Left lung (tissue), 14 donors: ENCODE results near the gene PPM1J. TPM values are rescaled to one million over a fixed set of nuclear protein-coding genes. Genes with fewer than 3 reads are reported as not detected.

Experiments used
- ATAC-seq: fragments of 200-7000 bp; cut with Tn5 transposase; one replicate; pipeline ENCODE4 v1.9.1; 2020; ENCODE audit warnings: moderate library complexity
- DNase-seq, 4 donors: peaks; one replicate each; pipeline ENCODE4 v3.0.0-alpha.2; 2013 to 2020
- H3K27ac ChIP-seq, 2 donors: fragments of 200-600 bp; sonication (generic) in 1 of 2; one replicate each; pipeline versions ENCODE4 v1.5.0 to v1.8.0; 2020 to 2021
- H3K27me3 ChIP-seq, 2 donors: fragments of 200-600 bp; sonication (generic) in 1 of 2; one replicate each; pipeline versions ENCODE4 v1.5.0 to v1.8.0; 2020 to 2021
- H3K36me3 ChIP-seq, 2 donors: fragments of 200-600 bp; sonication (generic) in 1 of 2; one replicate each; pipeline versions ENCODE4 v1.5.0 to v1.8.0; 2020 to 2021
- H3K4me1 ChIP-seq, 2 donors: fragments of 200-600 bp; one replicate each; pipeline ENCODE4 v1.8.0; 2021
- H3K4me3 ChIP-seq, 2 donors: fragments of 200-600 bp; sonication (generic) in 1 of 2; one replicate each; pipeline versions ENCODE4 v1.5.0 to v1.8.0; 2020 to 2021; ENCODE audit warnings: mild to moderate bottlenecking in 1 of 2
- H3K9me3 ChIP-seq, 2 donors: fragments of 200-600 bp; sonication (generic) in 1 of 2; one replicate each; pipeline versions ENCODE4 v1.5.0 to v1.8.0; 2020 to 2021
- CTCF ChIP-seq, 2 donors: fragments of 200-600 bp; sonication (generic) in 1 of 2; IDR thresholded peaks; one replicate each; pipeline versions ENCODE4 v1.5.0 to v1.8.0; 2021; ENCODE audit warnings: antibody characterized with exemption in 2 of 2
- intact Hi-C, 2 donors: fragments of 100-400 bp; cut with DNase I; formaldehyde crosslinking; loops; one replicate each; pipeline versions ENCODE4 v1.11.2 to v1.14.2; 2022
- long read RNA-seq, 12 donors: library from polyadenylated mRNA in 2 of 12; unstranded in 2 of 12; transcript quantifications; one replicate each; pipeline ENCODE4 v2.0.0 and lab custom pipeline, GENCODE V29; 2019 to 2026
- polyA plus RNA-seq, 6 donors: library from polyadenylated mRNA; unstranded; fragments of 120-200 nt; gene quantifications; one replicate each; pipeline ENCODE4 v1.2.1, GENCODE V29; 2013; ENCODE audit not compliant: insufficient read length in 6 of 6
- total RNA-seq, 2 donors: library from RNA; stranded (reverse); fragmentation: NEBNext Ultra II Directional; extraction: Animal tissue kit (Norgen Biotek cat#: 25700); gene quantifications; one replicate each; pipeline ENCODE4 v1.2.1, GENCODE V29; 2021
- donor health status: DM: no; HTN: yes; CAD: no.
- donor health status: DM: no; HTN: no; CAD: no.

Gene PPM1J
- total RNA-seq: under 1 TPM; 0.76 to 0.93 TPM
- polyA plus RNA-seq: under 1 TPM; 0.47 to 0.72 (median 0.62) TPM
- long read RNA-seq, donor 1, partial matches to known transcripts: 0 of 1 reads
- long read RNA-seq, donor 1, other reads (novel, unspliced or antisense): 0 of 1 reads
- long read RNA-seq, donor 2: 0 reads
- long read RNA-seq, donor 3: 0 reads
- long read RNA-seq, donor 4, partial matches to known transcripts: 0 of 1 reads
- long read RNA-seq, donor 4, other reads (novel, unspliced or antisense): 1 of 1 reads
- long read RNA-seq, donor 5: 0 reads
- long read RNA-seq, donor 6: 0 reads
- long read RNA-seq, donor 7: 0 reads
- long read RNA-seq, donor 8: 0 reads
- long read RNA-seq, donor 9: 0 reads
- long read RNA-seq, donor 10, partial matches to known transcripts: 0 of 2 reads
- long read RNA-seq, donor 10, other reads (novel, unspliced or antisense): 0 of 2 reads
- long read RNA-seq, donor 11: 0 reads
- long read RNA-seq, donor 12: 0 reads

- intact Hi-C loops: loop anchor here in 1 of 2 donors (5.0 kb wide), 1 partner anchor 87 kb away; no protein-coding TSS in a partner anchor
- peaks cover 13 to 37% of the 10 kb centered on the region in 2 donors for H3K4me1 ChIP-seq
- H3K9me3 ChIP-seq: no peaks in the 10 kb centered on the region
- peak within 1 kb of the TSS; percentile 56 to 67 for H3K4me3 ChIP-seq
- peak within 1 kb of the TSS in 1 of 2 donors; percentile 58 for H3K27ac ChIP-seq
- peaks cover 0 to 38% of the 10 kb centered on the region in 2 donors for H3K27me3 ChIP-seq
- peak; percentile 91 for ATAC-seq
- TF ChIP-seq CTCF (IDR thresholded peaks at IDR 0.05): no peak
- H3K36me3 ChIP-seq: no peaks in the 10 kb centered on the region
- peak; percentile 75 to 100 (median 94) for DNase-seq
Observed at GRCh38 chr1:112715264-112716053, at the start of gene PPM1J. Gene PPM1J (minus strand): TSS chr1:112715332. CDS start chr1:112715301, 31 bp downstream.

- H3K27ac ChIP-seq: no peak overlapping the region
- H3K36me3 ChIP-seq: no peaks in the 10 kb centered on the region
- TF ChIP-seq CTCF (IDR thresholded peaks at IDR 0.05): no peak
- no peak overlapping the region for H3K4me3 ChIP-seq
- intact Hi-C loops: no loop called here
- DNase-seq: peak in 2 of 4 donors; percentile 38 to 49
- H3K9me3 ChIP-seq: no peaks in the 10 kb centered on the region
- peaks cover 0 to 3% of the 10 kb centered on the region in 2 donors for H3K27me3 ChIP-seq
- peak; percentile 88 for ATAC-seq
- peaks cover 0 to 7% of the 10 kb centered on the region in 2 donors for H3K4me1 ChIP-seq
Observed at GRCh38 chr1:112762541-112763500, 47.7 kb upstream of the PPM1J start.

- ATAC-seq (peak; percentile 74), DNase-seq (no peak)
- Histone ChIP-seq H3K27me3 (peaks cover 0 to 10% of the 10 kb centered on the region in 2 donors), H3K4me1 (peaks cover 0 to 7% of the 10 kb centered on the region in 2 donors), H3K36me3 (no peaks in the 10 kb centered on the region), H3K4me3 (no peak overlapping the region), H3K27ac (no peak overlapping the region), H3K9me3 (no peaks in the 10 kb centered on the region)
- intact Hi-C loops: no loop called here
- no peak for TF ChIP-seq CTCF (IDR thresholded peaks at IDR 0.05)
Observed at GRCh38 chr1:112761714-112762480, 46.8 kb upstream of the PPM1J start.

- peaks cover 0 to 10% of the 10 kb centered on the region in 2 donors for H3K27me3 ChIP-seq
- H3K36me3 ChIP-seq: no peaks in the 10 kb centered on the region
- H3K9me3 ChIP-seq: no peaks in the 10 kb centered on the region
- intact Hi-C loops: no loop called here
- H3K4me1 ChIP-seq: peaks cover 0 to 7% of the 10 kb centered on the region in 2 donors
- no peak for TF ChIP-seq CTCF (IDR thresholded peaks at IDR 0.05)
- H3K27ac ChIP-seq: no peak overlapping the region
- DNase-seq (no peak), ATAC-seq (no peak)
- H3K4me3 ChIP-seq: no peak overlapping the region
Observed at GRCh38 chr1:112759228-112759627, 44.1 kb upstream of the PPM1J start.
